HG02938 (cell line): ENCODE measurements around the gene CLN3.
A peak's percentile ranks its signal among the peaks of the same experiment; 100 is the strongest.
"Not testable (repeated sequence)": the region's sequence is repeated elsewhere in the genome, so short reads cannot be mapped to it uniquely, and the experiment has no call there.

Experiments
- ATAC-seq: cut with Tn5 transposase; IDR thresholded peaks from one replicate; pipeline ENCODE4 v1.9.1; 2021; ENCODE audit warnings: mild to moderate bottlenecking, moderate library complexity; ENCODE audit not compliant: unreplicated experiment

The CLN3 gene

GRCh38 chr16:28495098-28495793, 3.4 kb upstream of the CLN3 start:
- ATAC-seq, result no peak

- peak; percentile 43 for ATAC-seq
These were observed 2.4 kb upstream of the CLN3 start, which contains the start of gene APOBR for GRCh38 chr16:28494121-28494851. Gene APOBR, plus strand, starts transcription at chr16:28494643. Its CDS starts 39 bp downstream, at chr16:28494682.

- no peak for ATAC-seq
These were observed 637 bp upstream of the CLN3 start for GRCh38 chr16:28492511-28492910.

- no peak for ATAC-seq
These were observed 474 bp downstream of the CLN3 start for GRCh38 chr16:28491230-28491969.

GRCh38 chr16:28486266-28486665, 5.6 kb downstream of the CLN3 start:
- no peak for ATAC-seq

- not testable (repeated sequence) for ATAC-seq
These were observed 8.5 kb downstream of the CLN3 start for GRCh38 chr16:28483361-28483760.

DNA sequence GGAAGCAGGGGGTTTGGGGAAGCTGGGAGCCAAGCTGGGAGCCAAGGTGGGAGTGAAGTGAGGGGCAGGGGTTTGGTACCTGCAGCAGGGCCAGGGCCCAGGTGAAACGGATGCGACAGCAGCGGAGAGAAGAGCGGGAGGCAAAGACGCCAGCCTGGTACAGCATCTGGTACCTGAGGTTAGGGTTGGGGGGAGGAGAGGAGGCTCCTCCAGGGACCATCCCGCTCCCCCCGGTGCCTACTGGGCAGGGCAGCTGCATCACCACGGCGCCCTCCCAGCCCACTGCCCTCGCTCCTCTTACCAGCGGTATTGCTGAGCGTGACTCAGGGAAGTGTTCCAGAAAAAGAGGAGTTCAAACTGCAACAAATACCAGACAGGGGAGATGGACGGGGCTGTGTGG, 9.8 kb downstream of the CLN3 start:
- ATAC-seq, result no peak

DNA sequence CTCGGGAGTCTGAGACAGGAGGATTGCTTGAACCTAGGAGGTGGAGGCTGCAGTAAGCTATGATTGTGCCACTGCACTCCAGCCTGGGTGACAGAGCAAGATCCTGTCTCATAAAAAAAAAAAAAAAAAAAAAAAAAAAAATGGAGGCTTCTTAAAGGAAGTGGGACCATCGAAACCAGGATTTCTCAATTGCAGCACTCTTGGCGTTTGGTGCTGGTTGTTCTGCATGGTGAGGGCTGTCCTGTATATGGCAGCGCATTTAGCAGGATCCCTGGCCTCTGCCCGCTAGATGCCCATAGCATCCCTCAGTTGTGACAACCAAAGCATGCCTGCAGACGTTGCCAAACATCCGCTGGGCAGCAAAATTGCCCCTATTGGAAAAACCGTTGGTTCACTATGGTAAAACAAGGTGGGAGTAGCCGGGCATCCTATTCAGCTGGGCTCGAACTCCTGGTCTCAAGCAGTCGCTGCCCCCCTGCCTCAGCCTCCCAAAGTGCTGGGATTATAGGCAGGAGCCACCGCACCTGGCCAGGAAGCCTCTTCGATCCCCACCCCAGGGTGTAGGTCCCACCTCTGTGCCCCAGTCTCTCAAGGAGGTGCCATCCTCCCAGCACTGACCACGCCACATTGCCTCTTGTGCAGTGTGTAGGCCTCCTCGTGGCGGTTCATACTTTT, 13.2 kb downstream of the CLN3 start:
- no peak for ATAC-seq

DNA sequence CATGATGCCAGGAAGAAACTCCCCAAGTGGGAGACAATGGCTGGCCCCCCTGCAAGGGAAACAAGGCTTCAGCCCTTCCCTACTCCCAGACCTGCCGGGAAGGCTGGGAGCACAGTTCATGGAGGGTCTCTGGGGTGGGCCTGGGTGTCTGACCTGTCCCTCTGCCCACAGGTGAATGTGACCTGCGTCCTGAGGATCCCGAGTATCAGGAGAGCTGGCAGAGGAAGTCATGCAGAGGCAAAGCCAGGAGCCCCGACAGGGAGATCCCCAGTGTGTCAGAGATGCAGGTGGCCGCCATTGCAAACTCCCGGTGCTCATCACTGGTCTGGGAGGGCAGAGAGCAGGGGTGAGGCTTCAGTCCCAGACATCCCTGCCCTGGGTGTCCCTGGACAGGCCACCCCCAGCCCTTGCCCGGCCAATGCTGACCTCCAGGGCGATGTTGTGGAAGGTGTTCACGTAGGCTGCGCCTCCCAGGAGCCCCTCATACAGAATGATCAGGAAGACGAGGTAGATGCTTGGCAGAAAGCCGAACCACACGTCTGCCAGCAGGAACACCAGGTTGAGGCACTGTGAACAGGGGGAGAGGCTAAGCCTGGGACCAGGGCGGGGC, 14.5 kb downstream of the CLN3 start:
- ATAC-seq, result no peak

DNA sequence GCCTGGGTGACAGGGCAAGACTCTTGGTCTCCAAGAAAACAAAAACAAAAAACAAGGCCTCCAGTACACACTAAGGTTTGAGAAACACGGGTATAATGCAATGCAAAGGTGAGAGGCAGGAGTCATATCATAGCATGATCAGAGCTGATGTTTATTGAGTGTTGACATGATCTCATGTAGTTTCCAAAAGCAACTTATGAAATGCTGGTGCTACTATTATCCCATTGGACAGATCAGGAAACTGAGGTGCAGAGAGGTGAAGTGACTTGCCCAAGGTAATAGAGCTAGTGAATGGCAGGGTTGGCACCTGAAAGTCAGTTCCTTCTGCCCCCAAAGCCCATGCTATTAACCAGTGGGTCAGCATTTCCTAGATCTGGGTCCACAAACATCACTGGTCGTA, 16.7 kb downstream of the CLN3 start:
- ATAC-seq, result no peak

DNA sequence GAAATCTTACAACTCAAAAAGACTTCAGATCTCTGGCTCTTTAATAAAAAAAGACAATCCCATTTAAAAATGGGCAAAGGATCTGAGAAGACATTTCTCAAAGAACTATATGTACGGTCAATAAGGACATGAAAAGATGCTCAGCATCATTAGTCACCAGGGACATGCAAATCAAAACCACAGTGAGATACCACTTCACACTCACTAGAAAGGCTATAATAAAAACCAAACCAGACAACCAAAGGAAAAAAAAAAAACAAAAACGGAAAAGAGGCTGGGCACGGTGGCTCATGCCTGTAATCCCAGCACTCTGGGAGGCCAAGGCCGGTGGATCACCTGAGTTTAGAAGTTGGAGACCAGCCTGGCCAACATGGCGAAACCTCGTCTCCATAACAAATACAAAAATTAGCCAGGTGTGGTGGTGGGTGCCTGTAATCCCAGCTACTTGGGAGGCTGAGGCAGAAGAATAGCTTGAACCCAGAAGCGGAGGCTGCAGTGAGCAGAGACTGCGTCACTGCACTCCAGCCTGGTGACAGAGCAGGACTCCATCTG, 18.1 kb downstream of the CLN3 start:
- ATAC-seq, result no peak

DNA sequence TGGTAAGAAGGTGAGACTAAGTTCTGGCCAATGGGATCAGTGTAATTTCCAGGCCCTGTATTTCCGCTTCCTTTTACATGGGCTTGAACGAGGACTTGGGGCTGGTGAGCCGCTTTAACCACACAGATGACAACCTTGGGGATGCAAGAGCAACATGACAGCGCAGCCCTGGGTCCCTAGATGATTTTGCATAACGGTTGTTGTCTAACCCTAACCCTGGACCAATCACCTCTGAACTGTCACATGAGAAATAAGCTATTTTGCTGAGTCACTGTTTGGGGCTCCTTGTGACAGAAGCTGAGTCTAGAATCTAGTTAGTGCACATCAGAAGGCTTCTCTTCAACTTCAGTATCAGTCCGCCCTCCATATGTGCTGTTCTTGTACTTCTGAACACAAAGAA, 44.8 kb downstream of the CLN3 start:
- ATAC-seq, result not testable (repeated sequence)

DNA sequence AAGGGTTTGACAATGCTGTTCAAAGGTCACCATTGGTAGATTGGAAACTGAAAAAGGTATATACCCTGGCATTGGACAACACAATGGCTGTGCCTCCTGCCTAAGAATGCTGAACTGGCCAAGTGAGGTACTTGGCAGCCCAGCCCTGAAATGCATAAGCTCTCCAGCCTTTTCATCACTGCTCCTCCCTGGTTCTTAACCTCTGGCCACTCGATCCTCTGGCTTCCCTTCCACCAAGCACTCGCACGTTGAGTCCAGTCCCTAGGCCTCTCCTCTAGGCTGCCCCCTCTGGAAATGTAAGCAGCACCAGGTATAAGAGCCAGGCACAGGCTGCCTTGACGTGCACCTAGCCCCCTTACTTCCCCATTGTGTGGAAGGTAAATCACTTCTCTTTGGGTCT, 45.5 kb downstream of the CLN3 start:
- not testable (repeated sequence) for ATAC-seq

DNA sequence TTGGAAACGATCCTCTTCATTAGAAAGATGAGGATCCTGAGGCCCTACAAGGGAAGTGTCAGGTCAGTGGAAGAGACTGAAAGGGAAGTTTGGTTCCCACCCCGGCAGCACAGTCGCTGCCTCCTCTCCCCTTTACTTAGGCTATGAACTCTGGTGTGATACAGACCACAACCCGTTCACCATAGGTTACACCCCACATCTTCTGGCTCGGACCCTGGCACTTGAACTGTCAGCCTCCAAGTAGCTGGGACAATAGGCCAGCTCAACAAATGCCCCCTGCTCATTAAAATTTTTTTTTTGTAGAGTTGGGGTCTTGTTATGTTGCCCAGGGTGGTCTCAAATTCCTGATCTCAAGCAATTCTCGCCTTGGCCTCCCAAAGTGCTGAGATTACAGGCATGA, 47.9 kb downstream of the CLN3 start:
- not testable (repeated sequence) for ATAC-seq

- ATAC-seq, result not testable (repeated sequence)
These were observed 53.0 kb downstream of the CLN3 start for GRCh38 chr16:28438899-28439298.

GRCh38 chr16:28435340-28435739, 56.5 kb downstream of the CLN3 start:
- ATAC-seq, result not testable (repeated sequence)
